Retinal pigment epithelial cell (primary cell): ENCODE results near the gene KIRREL2.
A peak's percentile ranks its signal among the peaks of the same experiment; 100 is the strongest.

Source experiments
- DNase-seq: peaks from one replicate; pipeline ENCODE4 v3.0.0-alpha.2; 2010; ENCODE audit warnings: low read depth
- H3K4me3 ChIP-seq: 2 replicates; pipeline ENCODE4 v1.5.1; 2011; ENCODE audit warnings: mild to moderate bottlenecking, low read length, control low read depth, moderate library complexity
- CTCF ChIP-seq: conservative IDR thresholded peaks from 2 replicates; pipeline ENCODE4 v1.5.1; 2011; ENCODE audit warnings: low read depth, low read length, control low read depth, inconsistent platforms

KIRREL2 gene

GRCh38 chr19:35852029-35852780 lies 4.5 kb upstream of the KIRREL2 start, which contains the start of gene NPHS1:
Gene NPHS1, minus strand, starts transcription at chr19:35852504. Its CDS starts 667 bp downstream, at chr19:35851837.
- TF ChIP-seq CTCF, result no peak
- no peak within 1 kb of the TSS for H3K4me3 ChIP-seq
- no peak for DNase-seq

- TF ChIP-seq CTCF, result no peak
- DNase-seq, result no peak
- no peak overlapping the region for H3K4me3 ChIP-seq
Observed at GRCh38 chr19:35853038-35853756, 3.5 kb upstream of the KIRREL2 start.

GRCh38 chr19:35858311-35858710 lies 1.6 kb downstream of the KIRREL2 start:
- TF ChIP-seq CTCF, result no peak
- H3K4me3 ChIP-seq, result no peak overlapping the region
- DNase-seq, result no peak

- no peak for DNase-seq
- TF ChIP-seq CTCF, result no peak
- no peak overlapping the region for H3K4me3 ChIP-seq
Observed at GRCh38 chr19:35859414-35859813, 2.7 kb downstream of the KIRREL2 start.

GRCh38 chr19:35860436-35860817 lies 3.7 kb downstream of the KIRREL2 start:
- no peak for DNase-seq
- TF ChIP-seq CTCF, result no peak
- H3K4me3 ChIP-seq, result no peak overlapping the region

GRCh38 chr19:35860818-35861639 lies 4.3 kb downstream of the KIRREL2 start:
- TF ChIP-seq CTCF, result no peak
- DNase-seq, result peak; percentile 13
- peak overlapping the region; percentile 14 for H3K4me3 ChIP-seq
